ENCODE data around the gene SLC35F3.

SLC35F3 gene

DNA sequence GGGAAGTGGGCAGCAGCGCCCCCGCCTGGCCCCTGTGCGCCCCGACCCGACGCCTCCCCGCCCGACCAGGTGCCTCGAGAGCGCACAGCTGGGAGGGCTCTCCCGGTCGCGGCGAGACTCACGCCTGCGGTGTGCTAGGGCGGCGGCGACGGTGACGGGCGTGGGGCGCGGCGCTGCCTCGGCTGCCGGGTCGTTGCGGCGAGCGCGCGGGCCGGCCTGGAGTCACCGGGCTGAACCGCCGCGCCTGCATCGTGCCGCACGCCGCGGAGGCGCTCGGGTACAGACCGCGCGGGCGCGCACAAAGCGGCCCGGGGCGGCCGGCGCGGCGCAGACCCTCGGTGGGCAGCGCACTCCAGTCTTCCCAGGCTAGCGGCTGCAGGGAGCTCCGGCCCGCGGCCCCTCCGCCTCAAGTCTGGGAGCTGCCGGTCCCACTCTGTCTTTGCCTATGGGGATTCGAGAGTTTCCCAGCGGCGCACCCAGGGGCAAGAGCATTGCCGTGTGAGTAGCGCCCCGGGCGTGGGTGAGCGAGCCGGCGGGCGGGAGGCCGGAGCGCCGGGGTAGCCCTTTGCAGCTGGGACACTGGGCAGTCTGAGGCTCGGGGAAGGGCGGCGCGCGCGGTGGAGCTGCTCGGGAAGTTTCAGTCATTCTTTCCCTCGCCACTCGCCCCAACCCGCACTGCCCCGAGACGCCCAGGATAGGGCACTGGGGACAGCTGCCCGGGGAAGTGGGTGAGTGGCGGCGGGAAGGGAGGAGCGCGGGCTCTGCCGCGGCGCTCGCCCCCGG lies at the start of gene SLC35F3:
Gene SLC35F3, plus strand, starts transcription at position 44 of the 783 bp plus-strand sequence.
- H3K4me3 ChIP-seq (ENCODE audit: low read depth in 1 of 2, low read length in 2 of 2), result peak within 1 kb of the TSS in 1 of 2 donors; percentile 34
- H3K4me1 ChIP-seq (ENCODE audit: control insufficient read depth in 1 of 2, insufficient read depth in 2 of 2, low read length in 2 of 2), result no peaks in the 10 kb centered on the region
- peaks cover 21% of the 10 kb centered on the region for H3K27me3 ChIP-seq (ENCODE audit: low read depth, low read length)
- H3K9me3 ChIP-seq (ENCODE audit: control insufficient read depth in 1 of 2, low read length in 2 of 2), result no peaks in the 10 kb centered on the region
- H3K36me3 ChIP-seq (ENCODE audit: control insufficient read depth in 1 of 2, insufficient read depth in 2 of 2, low read length in 2 of 2), result no peaks in the 10 kb centered on the region
- no peak within 1 kb of the TSS for H3K27ac ChIP-seq (ENCODE audit: low read length)

GRCh38 chr1:233859446-233859845 lies 45.0 kb upstream of the SLC35F3 start:
- Histone ChIP-seq H3K36me3 (ENCODE audit: control insufficient read depth in 1 of 2, insufficient read depth in 2 of 2, low read length in 2 of 2) (no peaks in the 10 kb centered on the region), H3K4me3 (ENCODE audit: low read depth in 1 of 2, low read length in 2 of 2) (no peak overlapping the region), H3K27ac (ENCODE audit: low read length) (no peak overlapping the region), H3K4me1 (ENCODE audit: control insufficient read depth in 1 of 2, insufficient read depth in 2 of 2, low read length in 2 of 2) (no peaks in the 10 kb centered on the region), H3K9me3 (ENCODE audit: control insufficient read depth in 1 of 2, low read length in 2 of 2) (peaks cover 0 to 2% of the 10 kb centered on the region in 2 donors), H3K27me3 (ENCODE audit: low read depth, low read length) (no peaks in the 10 kb centered on the region)

GRCh38 chr1:233863901-233864545 lies 40.5 kb upstream of the SLC35F3 start:
- Histone ChIP-seq H3K4me1 (ENCODE audit: control insufficient read depth in 1 of 2, insufficient read depth in 2 of 2, low read length in 2 of 2) (no peaks in the 10 kb centered on the region), H3K36me3 (ENCODE audit: control insufficient read depth in 1 of 2, insufficient read depth in 2 of 2, low read length in 2 of 2) (no peaks in the 10 kb centered on the region), H3K27ac (ENCODE audit: low read length) (no peak overlapping the region), H3K4me3 (ENCODE audit: low read depth in 1 of 2, low read length in 2 of 2) (no peak overlapping the region), H3K9me3 (ENCODE audit: control insufficient read depth in 1 of 2, low read length in 2 of 2) (peaks cover 0 to 14% of the 10 kb centered on the region in 2 donors), H3K27me3 (ENCODE audit: low read depth, low read length) (no peaks in the 10 kb centered on the region)

- Histone ChIP-seq H3K27ac (ENCODE audit: low read length) (no peak overlapping the region), H3K4me3 (ENCODE audit: low read depth in 1 of 2, low read length in 2 of 2) (no peak overlapping the region), H3K27me3 (ENCODE audit: low read depth, low read length) (no peaks in the 10 kb centered on the region), H3K36me3 (ENCODE audit: control insufficient read depth in 1 of 2, insufficient read depth in 2 of 2, low read length in 2 of 2) (no peaks in the 10 kb centered on the region), H3K9me3 (ENCODE audit: control insufficient read depth in 1 of 2, low read length in 2 of 2) (peaks cover 0 to 14% of the 10 kb centered on the region in 2 donors), H3K4me1 (ENCODE audit: control insufficient read depth in 1 of 2, insufficient read depth in 2 of 2, low read length in 2 of 2) (no peaks in the 10 kb centered on the region)
These were observed 39.9 kb upstream of the SLC35F3 start for GRCh38 chr1:233864578-233864977.

DNA sequence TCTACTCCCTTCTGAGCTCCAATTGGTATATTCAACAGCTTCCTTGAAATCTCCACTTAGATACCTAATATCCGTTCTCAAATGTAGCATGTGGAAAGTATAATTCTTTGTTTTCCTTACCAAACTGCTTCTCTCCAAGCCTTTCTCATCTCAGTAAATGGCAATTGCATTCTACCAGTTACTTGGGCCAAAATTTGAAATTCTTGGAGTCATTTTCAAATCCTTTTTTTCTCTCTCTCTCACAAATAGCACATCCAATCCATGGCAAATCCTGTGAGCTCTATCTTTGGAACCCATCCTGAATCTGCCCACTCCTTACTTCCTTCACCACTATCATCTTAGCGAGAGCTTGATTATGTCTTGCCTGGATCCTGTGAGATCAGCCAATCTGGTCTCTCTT lies 39.3 kb upstream of the SLC35F3 start:
- Histone ChIP-seq H3K36me3 (ENCODE audit: control insufficient read depth in 1 of 2, insufficient read depth in 2 of 2, low read length in 2 of 2) (no peaks in the 10 kb centered on the region), H3K4me3 (ENCODE audit: low read depth in 1 of 2, low read length in 2 of 2) (no peak overlapping the region), H3K9me3 (ENCODE audit: control insufficient read depth in 1 of 2, low read length in 2 of 2) (peaks cover 0 to 14% of the 10 kb centered on the region in 2 donors), H3K27ac (ENCODE audit: low read length) (no peak overlapping the region), H3K4me1 (ENCODE audit: control insufficient read depth in 1 of 2, insufficient read depth in 2 of 2, low read length in 2 of 2) (no peaks in the 10 kb centered on the region), H3K27me3 (ENCODE audit: low read depth, low read length) (no peaks in the 10 kb centered on the region)

GRCh38 chr1:233865902-233866301 lies 38.6 kb upstream of the SLC35F3 start:
- H3K36me3 ChIP-seq (ENCODE audit: control insufficient read depth in 1 of 2, insufficient read depth in 2 of 2, low read length in 2 of 2), result no peaks in the 10 kb centered on the region
- no peak overlapping the region for H3K27ac ChIP-seq (ENCODE audit: low read length)
- H3K9me3 ChIP-seq (ENCODE audit: control insufficient read depth in 1 of 2, low read length in 2 of 2), result peaks cover 0 to 14% of the 10 kb centered on the region in 2 donors
- H3K4me3 ChIP-seq (ENCODE audit: low read depth in 1 of 2, low read length in 2 of 2), result no peak overlapping the region
- no peaks in the 10 kb centered on the region for H3K27me3 ChIP-seq (ENCODE audit: low read depth, low read length)
- no peaks in the 10 kb centered on the region for H3K4me1 ChIP-seq (ENCODE audit: control insufficient read depth in 1 of 2, insufficient read depth in 2 of 2, low read length in 2 of 2)

GRCh38 chr1:233867028-233867427 lies 37.4 kb upstream of the SLC35F3 start:
- Histone ChIP-seq H3K27ac (ENCODE audit: low read length) (no peak overlapping the region), H3K9me3 (ENCODE audit: control insufficient read depth in 1 of 2, low read length in 2 of 2) (peaks cover 0 to 14% of the 10 kb centered on the region in 2 donors), H3K36me3 (ENCODE audit: control insufficient read depth in 1 of 2, insufficient read depth in 2 of 2, low read length in 2 of 2) (no peaks in the 10 kb centered on the region), H3K4me1 (ENCODE audit: control insufficient read depth in 1 of 2, insufficient read depth in 2 of 2, low read length in 2 of 2) (no peaks in the 10 kb centered on the region), H3K27me3 (ENCODE audit: low read depth, low read length) (no peaks in the 10 kb centered on the region), H3K4me3 (ENCODE audit: low read depth in 1 of 2, low read length in 2 of 2) (no peak overlapping the region)

DNA sequence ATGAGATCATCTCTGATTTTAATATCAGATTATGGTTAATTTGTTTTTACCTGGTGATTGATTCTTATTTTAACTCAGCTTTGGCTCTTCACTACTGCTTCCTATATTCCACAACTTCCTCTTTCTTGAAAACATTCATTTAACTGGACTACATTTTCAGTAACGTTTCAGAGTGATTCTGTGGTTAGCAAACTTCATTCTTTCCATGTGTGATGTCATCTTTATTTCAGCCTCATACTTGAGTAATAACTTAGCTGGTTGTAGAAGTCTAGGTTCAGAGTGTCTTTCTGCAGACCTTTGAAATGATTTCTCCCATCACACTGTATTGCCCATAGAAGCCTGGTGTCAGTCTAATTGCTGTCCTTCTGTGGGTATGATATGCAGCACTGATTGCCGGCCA lies 36.0 kb upstream of the SLC35F3 start:
- Histone ChIP-seq H3K27me3 (ENCODE audit: low read depth, low read length) (no peaks in the 10 kb centered on the region), H3K27ac (ENCODE audit: low read length) (no peak overlapping the region), H3K4me3 (ENCODE audit: low read depth in 1 of 2, low read length in 2 of 2) (no peak overlapping the region)

GRCh38 chr1:233869680-233870079 lies 34.8 kb upstream of the SLC35F3 start:
- Histone ChIP-seq H3K27me3 (ENCODE audit: low read depth, low read length) (no peaks in the 10 kb centered on the region), H3K27ac (ENCODE audit: low read length) (no peak overlapping the region), H3K36me3 (ENCODE audit: control insufficient read depth in 1 of 2, insufficient read depth in 2 of 2, low read length in 2 of 2) (no peaks in the 10 kb centered on the region), H3K4me1 (ENCODE audit: control insufficient read depth in 1 of 2, insufficient read depth in 2 of 2, low read length in 2 of 2) (no peaks in the 10 kb centered on the region), H3K9me3 (ENCODE audit: control insufficient read depth in 1 of 2, low read length in 2 of 2) (peaks cover 0 to 10% of the 10 kb centered on the region in 2 donors), H3K4me3 (ENCODE audit: low read depth in 1 of 2, low read length in 2 of 2) (no peak overlapping the region)

More for the DNA sequence above, 36.0 kb upstream of the SLC35F3 start:
- Histone ChIP-seq H3K4me1 (ENCODE audit: control insufficient read depth in 1 of 2, insufficient read depth in 2 of 2, low read length in 2 of 2) (no peaks in the 10 kb centered on the region), H3K36me3 (ENCODE audit: control insufficient read depth in 1 of 2, insufficient read depth in 2 of 2, low read length in 2 of 2) (no peaks in the 10 kb centered on the region), H3K9me3 (ENCODE audit: control insufficient read depth in 1 of 2, low read length in 2 of 2) (peaks cover 0 to 14% of the 10 kb centered on the region in 2 donors)

- Histone ChIP-seq H3K27me3 (ENCODE audit: low read depth, low read length) (no peaks in the 10 kb centered on the region), H3K9me3 (ENCODE audit: control insufficient read depth in 1 of 2, low read length in 2 of 2) (no peaks in the 10 kb centered on the region), H3K27ac (ENCODE audit: low read length) (no peak overlapping the region), H3K36me3 (ENCODE audit: control insufficient read depth in 1 of 2, insufficient read depth in 2 of 2, low read length in 2 of 2) (no peaks in the 10 kb centered on the region), H3K4me1 (ENCODE audit: control insufficient read depth in 1 of 2, insufficient read depth in 2 of 2, low read length in 2 of 2) (no peaks in the 10 kb centered on the region), H3K4me3 (ENCODE audit: low read depth in 1 of 2, low read length in 2 of 2) (no peak overlapping the region)
These were observed 30.8 kb upstream of the SLC35F3 start for GRCh38 chr1:233873666-233874065.

DNA sequence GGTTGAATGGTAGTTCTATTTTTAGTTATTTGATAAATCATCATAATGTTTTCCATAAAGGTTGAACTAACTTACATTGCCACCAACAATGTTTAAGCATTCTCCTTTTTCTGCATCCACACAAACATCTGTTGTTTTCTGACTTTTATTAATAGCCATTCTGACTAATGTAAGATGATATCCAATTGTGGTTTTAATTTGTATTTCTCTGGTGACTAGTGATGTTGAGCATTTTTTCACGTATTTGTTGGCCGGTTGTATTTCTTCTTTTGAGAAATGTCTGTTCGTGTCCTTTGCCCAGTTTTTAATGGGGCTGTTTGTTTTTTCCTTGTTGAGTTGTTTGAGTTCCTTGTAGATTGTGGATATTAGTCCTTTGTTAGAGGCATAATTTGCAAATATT lies 24.6 kb upstream of the SLC35F3 start:
- no peaks in the 10 kb centered on the region for H3K4me1 ChIP-seq (ENCODE audit: control insufficient read depth in 1 of 2, insufficient read depth in 2 of 2, low read length in 2 of 2)
- peaks cover 0 to 6% of the 10 kb centered on the region in 2 donors for H3K9me3 ChIP-seq (ENCODE audit: control insufficient read depth in 1 of 2, low read length in 2 of 2)
- no peak overlapping the region for H3K4me3 ChIP-seq (ENCODE audit: low read depth in 1 of 2, low read length in 2 of 2)
- H3K27ac ChIP-seq (ENCODE audit: low read length), result no peak overlapping the region
- no peaks in the 10 kb centered on the region for H3K36me3 ChIP-seq (ENCODE audit: control insufficient read depth in 1 of 2, insufficient read depth in 2 of 2, low read length in 2 of 2)
- H3K27me3 ChIP-seq (ENCODE audit: low read depth, low read length), result no peaks in the 10 kb centered on the region
